H1 (cell line): ENCODE data around the gene NAB1. TPM values are rescaled to one million over a fixed set of nuclear protein-coding genes. Genes with fewer than 3 reads are reported as not detected.

Source experiments
- CTCF ChIA-PET: fragments of 300-600 bp; sonication (Branson Sonifier 250); formaldehyde crosslinking; loops from one replicate; lab custom pipeline; 2021; ENCODE audit not compliant: partially characterized antibody; lab: Charles Lee
- POLR2A ChIA-PET: fragments of 300-600 bp; sonication (Branson Sonifier 250); formaldehyde crosslinking; loops from one replicate; lab custom pipeline; 2021; ENCODE audit warnings: inconsistent platforms; ENCODE audit not compliant: partially characterized antibody; lab: Charles Lee
- DNase-seq, 2 experiments: peaks; one replicate each; pipeline versions ENCODE4 v3.0.0 to v3.0.0-alpha.2; 2010 to 2022; ENCODE audit warnings: low spot score in 2 of 2, low read depth in 1 of 2, mixed read lengths in 1 of 2
- FAIRE-seq: peaks from 2 replicates; lab custom pipeline; 2011; peaks lifted over from hg19 to GRCh38; lab: Jason Lieb, UNC
- H2AFZ ChIP-seq: 2 replicates; pipeline ENCODE4 v1.8.1; 2012; ENCODE audit warnings: low read length, inconsistent platforms
- H2AK5ac ChIP-seq: 2 replicates; pipeline ENCODE4 v1.6.1; 2013; ENCODE audit warnings: low read depth, low read length
- H2BK120ac ChIP-seq: replicated peaks from 2 replicates; pipeline ENCODE3; 2013; ENCODE audit warnings: low read depth, low read length, inconsistent platforms
- H2BK12ac ChIP-seq: 2 replicates; pipeline ENCODE4 v1.6.1; 2013; ENCODE audit warnings: low read depth, low read length
- H2BK15ac ChIP-seq: 2 replicates; pipeline ENCODE4 v1.6.1; 2013; ENCODE audit warnings: low read length
- H2BK20ac ChIP-seq: 2 replicates; pipeline ENCODE4 v1.6.1; 2013; ENCODE audit warnings: low read length
- H2BK5ac ChIP-seq: 2 replicates; pipeline ENCODE4 v1.6.1; 2013; ENCODE audit warnings: low read depth, low read length
- H3K14ac ChIP-seq: 2 replicates; pipeline ENCODE4 v1.6.1; 2013; ENCODE audit warnings: inconsistent platforms; ENCODE audit not compliant: insufficient read length
- H3K18ac ChIP-seq: 2 replicates; pipeline ENCODE4 v1.6.1; 2013; ENCODE audit warnings: low read length; ENCODE audit errors: extremely low read depth
- H3K23ac ChIP-seq: 2 replicates; pipeline ENCODE4 v1.6.1; 2013; ENCODE audit warnings: inconsistent platforms; ENCODE audit not compliant: insufficient read length
- H3K23me2 ChIP-seq: 2 replicates; pipeline ENCODE4 v1.6.1; 2013; ENCODE audit warnings: low read depth, low read length
- H3K27ac ChIP-seq: 2 replicates; pipeline ENCODE4 v1.6.1; 2011; ENCODE audit warnings: low read depth, low read length, inconsistent platforms
- H3K27me3 ChIP-seq, 4 experiments: replicated peaks in 1 of 4; 1 replicate in 1 of 4; 2 replicates in 3 of 4; pipeline versions ENCODE4 v1.6.1 to v1.8.1; 2011 to 2013; ENCODE audit warnings: low read length in 3 of 4, mild to moderate bottlenecking in 3 of 4, inconsistent platforms in 2 of 4, mixed read lengths in 2 of 4, moderate library complexity in 1 of 4; ENCODE audit not compliant: control insufficient read depth in 3 of 4, insufficient read depth in 3 of 4; ENCODE audit errors: extremely low read depth in 1 of 4
- H3K36me3 ChIP-seq, 4 experiments: 2 replicates each; pipeline versions ENCODE4 v1.6.1 to v1.8.1; 2011 to 2013; ENCODE audit warnings: mild to moderate bottlenecking in 4 of 4, low read length in 3 of 4, moderate library complexity in 2 of 4, control low read depth in 1 of 4, inconsistent platforms in 1 of 4; ENCODE audit not compliant: insufficient read depth in 4 of 4, control insufficient read depth in 2 of 4
- H3K4ac ChIP-seq: replicated peaks from 2 replicates; pipeline ENCODE3; 2013; ENCODE audit warnings: low read length, low read depth, mixed read lengths, inconsistent platforms; ENCODE audit not compliant: insufficient read length
- H3K4me1 ChIP-seq, 4 experiments: replicated peaks in 1 of 4; 1 replicate in 1 of 4; 2 replicates in 3 of 4; pipeline versions ENCODE4 v1.6.1 to v1.8.1; 2011 to 2013; ENCODE audit warnings: low read length in 3 of 4, inconsistent platforms in 2 of 4, mixed read lengths in 1 of 4; ENCODE audit not compliant: insufficient read depth in 4 of 4, control insufficient read depth in 3 of 4
- H3K4me2 ChIP-seq, 2 experiments: 2 replicates each; pipeline versions ENCODE4 v1.6.1 to v1.8.1; 2011 to 2013; ENCODE audit warnings: low read depth in 2 of 2, low read length in 2 of 2, control low read depth in 1 of 2, inconsistent platforms in 1 of 2, mild to moderate bottlenecking in 1 of 2; ENCODE audit not compliant: insufficient read depth in 1 of 2
- H3K4me3 ChIP-seq, 4 experiments: fragments of 200-600, 300-600 bp in 1 of 4; sonication (generic), shearing (Covaris generic), sonication (Bioruptor Twin) in 1 of 4; 2 replicates each; pipeline versions ENCODE4 v1.5.1 to v1.8.1; 2011 to 2016; ENCODE audit warnings: low read length in 4 of 4, low read depth in 3 of 4, control low read depth in 2 of 4, inconsistent platforms in 2 of 4, mild to moderate bottlenecking in 2 of 4, mixed read lengths in 1 of 4, moderate library complexity in 1 of 4; ENCODE audit not compliant: insufficient read depth in 2 of 4; ENCODE audit errors: extremely low read depth in 1 of 4
- H3K56ac ChIP-seq: replicated peaks from 2 replicates; pipeline ENCODE3; 2013; ENCODE audit warnings: low read depth, mild to moderate bottlenecking, mixed read lengths, low read length, inconsistent platforms; ENCODE audit not compliant: insufficient read length
- H3K79me1 ChIP-seq: 2 replicates; pipeline ENCODE4 v1.6.1; 2013; ENCODE audit warnings: low read depth, low read length, control low read depth
- H3K79me2 ChIP-seq, 2 experiments: 2 replicates each; pipeline versions ENCODE4 v1.6.1 to v1.8.1; 2012 to 2013; ENCODE audit warnings: low read length in 2 of 2, mild to moderate bottlenecking in 2 of 2, inconsistent platforms in 1 of 2; ENCODE audit not compliant: insufficient read depth in 2 of 2, control insufficient read depth in 1 of 2
- H3K9ac ChIP-seq, 4 experiments: replicated peaks in 1 of 4; 1 replicate in 1 of 4; 2 replicates in 3 of 4; pipeline versions ENCODE4 v1.6.1 to v1.8.1; 2011 to 2013; ENCODE audit warnings: low read depth in 3 of 4, low read length in 3 of 4, control low read depth in 2 of 4, mild to moderate bottlenecking in 2 of 4, moderate library complexity in 2 of 4, inconsistent platforms in 1 of 4; ENCODE audit errors: extremely low read depth in 1 of 4
- H3K9me3 ChIP-seq, 2 experiments: 2 replicates each; pipeline versions ENCODE4 v1.6.1 to v1.8.1; 2012 to 2013; ENCODE audit warnings: mild to moderate bottlenecking in 2 of 2, moderate library complexity in 2 of 2, control low read depth in 1 of 2, inconsistent platforms in 1 of 2, low read depth in 1 of 2, low read length in 1 of 2, mixed read lengths in 1 of 2; ENCODE audit not compliant: insufficient read depth in 2 of 2
- H4K20me1 ChIP-seq, 2 experiments: replicated peaks in 1 of 2; 2 replicates each; pipeline versions ENCODE3 to v1.8.1; 2011 to 2013; ENCODE audit warnings: inconsistent platforms in 2 of 2, low read length in 2 of 2, mild to moderate bottlenecking in 1 of 2; ENCODE audit not compliant: insufficient read depth in 2 of 2, control insufficient read depth in 1 of 2
- H4K5ac ChIP-seq: 2 replicates; pipeline ENCODE4 v1.6.1; 2013; ENCODE audit warnings: low read length, low read depth, mixed read lengths, inconsistent platforms; ENCODE audit not compliant: insufficient read length
- H4K8ac ChIP-seq: 2 replicates; pipeline ENCODE4 v1.8.0; 2013; ENCODE audit warnings: mild to moderate bottlenecking, moderate library complexity, low read length, inconsistent platforms; ENCODE audit not compliant: insufficient read depth; ENCODE audit errors: extremely low read depth
- H4K91ac ChIP-seq: replicated peaks from 2 replicates; pipeline ENCODE3; 2013; ENCODE audit warnings: low read length, mixed read lengths, inconsistent platforms; ENCODE audit not compliant: insufficient read length
- POU5F1 ChIP-seq: IDR thresholded peaks from 2 replicates; pipeline ENCODE4 v1.6.1; 2011; ENCODE audit warnings: low read depth, mild to moderate bottlenecking, low read length, moderate library complexity
- SIRT6 ChIP-seq: IDR thresholded peaks from one replicate; pipeline ENCODE4 v1.7.1; 2012; ENCODE audit warnings: low read length, inconsistent platforms
- WGBS, 2 experiments: shearing (Covaris generic) in 1 of 2; methylation state at CpG; one replicate each; pipeline versions ENCODE4 v1.1.6 to v1.1.7; 2013 to 2015; ENCODE audit warnings: low lambda C conversion rate in 2 of 2, mixed read lengths in 2 of 2, inconsistent platforms in 1 of 2, low coverage in 1 of 2, missing lambda C conversion rate in 1 of 2; ENCODE audit not compliant: insufficient replicate concordance in 2 of 2, insufficient coverage in 1 of 2, insufficient read length in 1 of 2; ENCODE audit errors: extremely low coverage in 1 of 2, missing lambda C conversion rate in 1 of 2; 5-methylcytosine and 5-hydroxymethylcytosine counted together
- polyA plus RNA-seq, 7 experiments: library from polyadenylated mRNA; depleted of rRNA in 3 of 7; stranded (reverse) in 5 of 7; unstranded in 2 of 7; fragments of >200 nt in 5 of 7; fragments of 200-250 nt in 2 of 7; gene quantifications; 1 replicate in 5 of 7; 2 replicates in 1 of 7; 4 replicates in 1 of 7; pipeline versions ENCODE4 v1.2.1 to v1.2.3, GENCODE V29; 2011 to 2013; ENCODE audit warnings: missing spikeins in 2 of 7, mixed read lengths in 2 of 7
- total RNA-seq: library from RNA; stranded (reverse); fragmentation: NEBNext Ultra II Directional; extraction: Animal tissue kit (Norgen Biotek cat#: 25700); gene quantifications from 2 replicates; pipeline ENCODE4 v1.2.1, GENCODE V29; 2021

NAB1 gene
- total and polyA plus RNA-seq, 2 of the 8 experiments (the other 6 are each of a cell fraction or from before 2014, with no cell fraction given), result 8.5 to 28.6 TPM

DNA sequence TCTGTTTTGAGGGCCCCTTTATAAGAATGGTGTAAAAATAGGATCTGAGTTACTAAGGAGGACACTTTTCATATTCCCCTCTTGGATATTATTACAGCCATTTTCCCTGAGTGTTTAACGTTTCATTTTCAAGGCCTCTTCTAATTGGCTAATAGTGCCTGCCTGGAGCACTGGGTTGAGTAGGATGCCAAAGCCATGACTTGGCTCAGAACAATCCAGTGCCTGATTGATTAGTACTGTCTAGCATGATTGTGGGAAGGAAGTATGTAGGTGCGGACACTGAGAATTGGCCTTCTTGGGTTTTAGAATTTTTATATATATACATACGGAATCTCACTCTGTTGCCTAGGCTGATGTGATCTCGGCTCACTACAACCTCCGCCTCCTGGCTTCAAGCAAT is 66.1 kb downstream of the NAB1 start:
- Histone ChIP-seq H3K56ac (no peak overlapping the region), H2BK15ac (no peak overlapping the region), H3K79me2 (no peaks in the 10 kb centered on the region), H2AK5ac (0 out of 2 replicates have a peak overlapping the region, but pooled peaks have one; percentile 39), H3K4ac (no peak overlapping the region), H3K18ac (no peak overlapping the region), H3K79me1 (no peaks in the 10 kb centered on the region), H3K23ac (no peak overlapping the region), H4K20me1 (no peaks in the 10 kb centered on the region), H3K27me3 (no peaks in the 10 kb centered on the region), H4K5ac (no peak overlapping the region), H3K14ac (no peak overlapping the region), H4K8ac (no peak overlapping the region), H3K9ac (no peak overlapping the region), H3K36me3 (no peaks in the 10 kb centered on the region), H3K23me2 (no peaks in the 10 kb centered on the region; the same call in 1 of the 2 replicates), H2BK20ac (no peak overlapping the region), H3K27ac (no peak overlapping the region), H3K4me3 (no peak overlapping the region), H2AFZ (no peak overlapping the region), H2BK5ac (no peak overlapping the region), H2BK12ac (no peak overlapping the region), H3K4me1 (no peaks in the 10 kb centered on the region), H4K91ac (no peak overlapping the region), H2BK120ac (no peak overlapping the region), H3K9me3 (no peaks in the 10 kb centered on the region), H3K4me2 (no peak overlapping the region)
- ChIA-PET CTCF (interaction anchor here (1.2 to 1.5 kb wide), 2 partner anchors 11 to 79 kb away, joined by 4 read pairs; no protein-coding TSS in a partner anchor), POLR2A (no interaction called here)
- no peak for FAIRE-seq
- no peak for DNase-seq
- 87% methylated on average over 5 of the region's 5 CpGs; no CpG with 5 or more reads in 1 of the 2 experiments for WGBS, 2 experiments
- TF ChIP-seq POU5F1 (no peak), SIRT6 (no peak)
